Uterus (tissue), 2 donors: ENCODE measurements around the gene GIGYF2.

Experiments
- CTCF ChIP-seq, 4 experiments: fragments of 200-600 bp in 2 of 4; fragments of 450-650 bp in 2 of 4; sonication (generic) in 2 of 4; IDR thresholded peaks; one replicate each; pipeline ENCODE4 v1.5.1; 2016 to 2019; ENCODE audit warnings: antibody characterized with exemption in 4 of 4, mild to moderate bottlenecking in 2 of 4, moderate library complexity in 1 of 4
- POLR2A ChIP-seq, 2 donors: fragments of 450-650 bp; IDR thresholded peaks; one replicate each; pipeline ENCODE4 v1.6.1; 2016; ENCODE audit warnings: antibody characterized with exemption in 2 of 2, mild to moderate bottlenecking in 1 of 2, moderate library complexity in 1 of 2

DNA sequence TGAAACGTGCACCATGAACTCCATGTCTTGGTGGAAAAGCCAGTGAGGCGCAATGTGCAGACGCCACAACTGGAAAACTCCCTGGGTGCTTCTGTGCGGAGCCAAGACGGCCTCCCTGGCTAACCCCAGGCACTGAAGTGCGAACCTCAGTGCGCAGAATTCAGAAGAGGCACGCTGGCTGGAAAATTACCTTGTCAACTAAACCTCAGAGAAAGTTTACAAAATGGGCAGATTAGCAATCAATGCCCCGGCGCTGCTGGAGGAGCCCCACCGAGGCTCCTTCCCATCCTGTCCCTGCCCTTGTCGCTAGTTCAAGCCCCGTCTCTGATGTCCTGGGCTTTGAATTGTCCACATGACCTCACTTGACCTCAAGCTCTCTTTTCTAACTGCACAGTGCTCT lies 195.1 kb downstream of the GIGYF2 start:
- no peak for TF ChIP-seq POLR2A (IDR thresholded peaks at IDR 0.05)
- no peak for TF ChIP-seq CTCF (IDR thresholded peaks at IDR 0.05)
